Measurements from ENCODE around the gene TMEM198. TPM values are rescaled to one million over a fixed set of nuclear protein-coding genes. Genes with fewer than 3 reads are reported as not detected.

TMEM198 gene
- total and polyA plus RNA-seq, 4 donors, result 1.3 to 7.1 (median 4.3) TPM

- H3K27me3 ChIP-seq (ENCODE audit: control insufficient read depth in 3 of 3, insufficient read depth in 3 of 3, low read length in 2 of 3), result peaks cover 0 to 4% (median 0%) of the 10 kb centered on the region in 3 donors
- peaks cover 0 to 11% (median 0%) of the 10 kb centered on the region in 4 donors for H3K9me3 ChIP-seq (ENCODE audit: control insufficient read depth in 4 of 4, insufficient read depth in 3 of 4, low read length in 3 of 4)
- DNase-seq (no peak), ATAC-seq (ENCODE audit: insufficient read depth, low FRiP score) (no peak)
- H3K4me1 ChIP-seq (ENCODE audit: control insufficient read depth in 5 of 5, insufficient read depth in 5 of 5, low read length in 5 of 5), result peaks cover 0 to 30% (median 0%) of the 10 kb centered on the region in 5 donors
- no peak overlapping the region for H3K9ac ChIP-seq (ENCODE audit: insufficient read depth in 1 of 2, low read length in 2 of 2)
- 89% methylated on average over 23 of the region's 23 CpGs for WGBS, 2 donors
- H3K36me3 ChIP-seq (ENCODE audit: control insufficient read depth in 4 of 4, insufficient read depth in 4 of 4, low read length in 4 of 4), result peaks cover 4 to 42% (median 12%) of the 10 kb centered on the region in 4 donors
- H3K27ac ChIP-seq (ENCODE audit: low read depth in 1 of 2, low read length in 1 of 2), result no peak overlapping the region
- TF ChIP-seq CTCF (IDR thresholded peaks at IDR 0.05; ENCODE audit: control extremely low read depth, extremely low read depth), result no peak
- no peak overlapping the region for H3K4me3 ChIP-seq
These were observed 37.6 kb upstream of the TMEM198 start for GRCh38 chr2:219506153-219506801.

DNA sequence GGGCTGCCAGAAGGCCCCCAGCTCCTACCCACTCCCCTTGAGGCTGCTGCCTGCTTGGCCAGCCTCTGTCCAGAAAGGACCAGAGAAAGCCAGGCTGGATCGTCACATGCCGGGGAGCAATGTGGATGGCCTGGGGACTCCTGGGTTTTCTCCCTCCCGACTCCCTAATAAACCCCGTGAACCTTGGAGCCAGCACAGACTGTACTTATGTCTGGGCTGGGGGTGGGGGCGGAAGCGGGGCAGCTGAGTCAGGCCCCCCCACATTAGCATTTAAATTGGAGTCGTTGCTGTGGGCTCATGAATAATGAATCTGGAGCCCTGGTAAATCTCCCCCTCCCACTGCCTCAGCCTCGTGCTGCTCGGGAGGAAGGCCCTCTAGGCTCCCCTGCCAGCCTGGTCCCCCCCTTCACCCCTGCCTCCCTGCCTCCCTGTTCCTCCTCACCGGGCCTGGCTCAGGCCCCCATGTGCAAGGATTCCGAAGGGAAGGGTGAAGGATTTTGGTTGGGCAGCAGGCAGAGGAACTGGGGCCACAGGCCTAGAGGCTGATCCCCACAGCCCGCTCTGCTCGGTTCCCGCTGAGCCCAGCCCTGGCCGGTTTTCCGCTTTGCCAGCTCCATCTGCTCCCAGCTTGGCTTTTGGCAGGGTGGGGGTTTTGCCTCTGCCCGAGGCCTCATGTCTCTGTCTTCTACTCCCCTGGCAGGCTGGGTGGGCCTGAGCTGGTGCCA, 36.9 kb upstream of the TMEM198 start:
- H3K36me3 ChIP-seq (ENCODE audit: control insufficient read depth in 4 of 4, insufficient read depth in 4 of 4, low read length in 4 of 4), result peaks cover 4 to 42% (median 12%) of the 10 kb centered on the region in 4 donors
- WGBS, 2 donors, result 87 to 88% methylated on average over 17 of the region's 17 CpGs
- TF ChIP-seq CTCF (IDR thresholded peaks at IDR 0.05; ENCODE audit: control extremely low read depth, extremely low read depth), result no peak

DNA sequence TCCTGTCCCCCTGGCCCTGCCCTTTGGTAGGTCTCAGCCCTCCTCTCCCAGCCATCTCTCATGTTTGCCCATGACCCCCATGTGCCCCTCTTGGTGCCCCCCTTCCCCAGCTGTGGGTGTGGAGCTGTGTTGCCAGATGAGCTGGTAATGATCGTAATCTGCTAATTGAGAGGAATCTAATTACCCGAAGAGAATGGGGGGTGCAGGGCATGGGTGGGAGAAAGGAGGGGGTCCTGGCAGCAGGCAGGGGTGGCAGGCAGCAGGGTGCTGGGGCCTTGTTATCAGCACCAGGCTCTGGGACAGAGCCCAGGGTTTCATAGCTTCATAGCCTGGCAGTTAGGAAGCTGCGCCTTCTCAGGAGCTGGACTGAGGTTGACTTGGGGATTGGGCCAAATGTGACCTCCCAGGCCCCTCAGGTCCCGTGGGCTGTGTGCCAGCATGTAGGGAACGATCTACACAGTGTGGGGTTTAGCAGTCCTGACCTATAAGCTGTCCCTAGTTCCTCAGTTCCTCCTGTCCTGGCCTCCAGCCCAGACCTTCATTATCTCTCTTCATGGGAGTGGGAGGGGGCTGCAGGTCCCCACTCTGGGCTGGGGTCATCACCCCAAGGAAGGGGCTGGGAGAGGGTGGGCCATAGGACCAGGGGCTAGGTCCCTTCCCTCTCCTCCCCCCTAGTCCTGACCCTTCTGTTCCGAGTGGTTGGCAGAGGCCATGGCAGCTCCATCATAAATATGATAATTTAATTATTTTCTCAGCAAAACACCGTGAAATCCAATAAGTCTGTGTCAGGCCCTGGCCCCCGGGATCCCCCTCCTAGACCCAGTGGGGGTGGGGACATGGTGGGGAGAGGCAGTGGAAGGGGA, 36.0 kb upstream of the TMEM198 start:
- no peak overlapping the region for H3K27ac ChIP-seq (ENCODE audit: low read depth in 1 of 2, low read length in 1 of 2)
- peaks cover 0 to 11% (median 0%) of the 10 kb centered on the region in 4 donors for H3K9me3 ChIP-seq (ENCODE audit: control insufficient read depth in 4 of 4, insufficient read depth in 3 of 4, low read length in 3 of 4)
- no peak for DNase-seq
- no peak overlapping the region for H3K9ac ChIP-seq (ENCODE audit: insufficient read depth in 1 of 2, low read length in 2 of 2)
- H3K27me3 ChIP-seq (ENCODE audit: control insufficient read depth in 3 of 3, insufficient read depth in 3 of 3, low read length in 2 of 3), result peaks cover 0 to 11% (median 6%) of the 10 kb centered on the region in 3 donors
- no peak for ATAC-seq (ENCODE audit: insufficient read depth, low FRiP score)
- peaks cover 4 to 41% (median 12%) of the 10 kb centered on the region in 4 donors for H3K36me3 ChIP-seq (ENCODE audit: control insufficient read depth in 4 of 4, insufficient read depth in 4 of 4, low read length in 4 of 4)
- no peak for TF ChIP-seq CTCF (IDR thresholded peaks at IDR 0.05; ENCODE audit: control extremely low read depth, extremely low read depth)
- peaks cover 0 to 41% (median 2%) of the 10 kb centered on the region in 5 donors for H3K4me1 ChIP-seq (ENCODE audit: control insufficient read depth in 5 of 5, insufficient read depth in 5 of 5, low read length in 5 of 5)
- 67 to 76% methylated on average over 8 of the region's 8 CpGs for WGBS, 2 donors
- H3K4me3 ChIP-seq, result no peak overlapping the region

More for the DNA sequence above, 36.9 kb upstream of the TMEM198 start:
- Histone ChIP-seq H3K27me3 (ENCODE audit: control insufficient read depth in 3 of 3, insufficient read depth in 3 of 3, low read length in 2 of 3) (peaks cover 0 to 4% (median 2%) of the 10 kb centered on the region in 3 donors), H3K27ac (ENCODE audit: low read depth in 1 of 2, low read length in 1 of 2) (no peak overlapping the region), H3K9me3 (ENCODE audit: control insufficient read depth in 4 of 4, insufficient read depth in 3 of 4, low read length in 3 of 4) (peaks cover 0 to 11% (median 0%) of the 10 kb centered on the region in 4 donors), H3K4me3 (no peak overlapping the region), H3K9ac (ENCODE audit: insufficient read depth in 1 of 2, low read length in 2 of 2) (no peak overlapping the region), H3K4me1 (ENCODE audit: control insufficient read depth in 5 of 5, insufficient read depth in 5 of 5, low read length in 5 of 5) (peaks cover 0 to 33% (median 0%) of the 10 kb centered on the region in 5 donors)
- no peak for ATAC-seq (ENCODE audit: insufficient read depth, low FRiP score)
- DNase-seq, result no peak

All from lung (tissue), 12 donors.